T-helper 1 cell (primary cell): ENCODE measurements around the gene SRRD.

Source experiments
- DNase-seq, 5 donors: peaks; one replicate each; pipeline ENCODE4 v3.0.0-alpha.2; 2012 to 2020

Gene SRRD

DNA sequence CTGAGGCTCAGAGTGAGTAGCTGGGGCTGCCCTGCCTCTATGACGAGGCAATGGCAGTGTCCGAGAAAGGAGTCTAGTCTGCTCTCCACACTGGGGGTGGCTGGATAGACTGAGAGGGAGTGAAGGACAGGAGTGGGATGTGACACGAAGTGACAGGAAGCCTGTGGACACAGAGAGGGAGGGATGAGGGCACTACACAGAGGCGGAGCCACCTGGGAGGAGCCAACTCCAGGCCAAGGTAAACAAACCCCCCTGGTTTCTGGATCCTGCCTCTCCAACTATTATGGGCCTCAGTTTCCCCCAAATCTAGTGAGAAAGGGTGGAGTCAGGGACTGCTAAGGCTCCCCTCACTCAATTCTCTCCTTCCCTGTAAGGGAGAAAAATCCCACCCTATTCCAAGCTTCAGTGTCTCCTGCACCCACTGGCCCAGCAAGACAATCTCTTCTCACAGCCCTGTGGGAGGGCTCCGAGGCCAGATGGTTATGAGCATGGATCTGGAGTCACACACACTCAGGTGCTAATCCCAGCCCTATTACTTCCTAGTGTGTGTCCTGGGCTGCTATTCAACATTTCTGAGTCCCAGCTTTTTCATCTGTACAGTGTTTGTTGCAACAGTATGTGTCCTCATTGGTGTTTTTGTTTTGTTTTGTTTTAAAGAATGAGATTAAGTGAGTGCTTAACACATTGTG is 29.7 kb upstream of the SRRD start:
- no peak for DNase-seq

DNA sequence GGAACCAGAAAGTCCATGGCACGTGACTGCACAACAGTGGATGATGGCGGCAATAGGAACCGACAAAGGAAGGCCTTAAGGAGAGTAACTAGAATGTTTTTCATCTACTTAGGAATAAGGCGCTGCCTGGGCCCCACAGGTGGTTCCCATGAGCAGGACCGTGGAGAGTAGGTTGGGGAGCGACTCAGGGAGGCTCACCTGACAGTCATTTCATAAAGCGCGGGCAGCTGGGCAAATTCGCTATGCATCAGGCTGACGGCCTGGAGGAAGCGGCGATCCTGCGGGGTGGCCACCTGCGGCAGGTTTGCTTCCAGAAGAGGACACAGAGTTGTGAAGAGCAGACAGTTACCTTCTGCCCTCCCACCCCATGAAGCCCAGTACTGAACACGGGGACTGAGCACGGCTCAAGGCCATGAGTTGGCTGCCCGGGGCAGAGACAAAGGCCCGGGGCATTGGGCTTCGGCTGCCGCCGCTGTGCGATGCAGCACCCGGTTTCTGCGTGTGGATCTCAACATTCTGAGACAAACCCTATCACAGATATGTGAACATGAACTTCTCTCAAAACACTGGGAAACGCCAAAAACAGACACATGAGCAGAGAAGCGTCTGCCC is 25.9 kb upstream of the SRRD start:
- no peak for DNase-seq

DNA sequence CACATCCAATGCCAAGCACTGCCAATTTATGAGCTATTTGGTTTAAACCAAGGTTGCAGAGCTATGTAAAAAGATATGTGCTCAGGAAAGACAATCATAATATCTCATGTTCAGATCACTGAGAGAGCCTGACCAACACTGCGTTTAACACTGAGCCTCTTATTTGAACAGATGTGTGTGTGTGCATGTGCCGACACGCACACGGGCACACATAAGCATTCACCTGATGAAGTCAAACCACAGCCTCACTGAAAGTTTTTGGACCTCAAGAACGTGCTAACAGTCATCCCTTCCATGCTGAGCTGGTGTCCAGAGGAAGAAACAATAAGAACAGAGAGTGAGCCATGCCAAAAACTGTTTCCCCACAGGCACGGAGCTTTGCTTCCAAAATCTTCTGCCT is 23.5 kb upstream of the SRRD start:
- no peak for DNase-seq

DNA sequence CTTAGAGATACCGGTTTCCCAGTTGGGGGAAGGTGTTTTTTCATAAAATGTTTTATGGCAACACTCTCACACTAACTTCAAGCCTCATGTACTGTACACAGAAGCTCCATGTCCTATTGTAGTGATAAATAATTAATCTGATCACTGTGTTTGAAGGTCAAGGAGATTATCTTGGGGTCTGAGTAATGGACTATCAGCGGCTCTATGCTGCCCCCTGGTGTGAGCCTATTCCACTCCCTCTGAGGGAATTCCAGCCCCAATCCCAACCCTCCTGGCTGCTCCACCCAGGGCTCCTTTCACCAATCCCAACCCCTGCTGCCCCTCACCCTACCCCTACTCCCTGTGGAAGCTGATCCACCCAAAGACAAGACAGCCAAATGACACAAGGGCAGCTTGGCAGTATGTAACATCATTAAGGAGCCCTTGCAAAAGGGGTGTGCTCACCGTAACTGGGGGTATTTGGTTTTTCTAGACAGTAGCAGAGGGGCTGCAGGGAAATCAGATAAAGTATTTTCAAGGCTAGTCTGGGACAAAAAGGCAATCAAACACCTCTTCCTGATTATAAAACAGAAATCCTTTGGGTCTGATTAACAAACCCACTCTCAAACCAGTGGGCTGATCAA is 22.4 kb upstream of the SRRD start:
- peak in 2 of 5 donors; percentile 14 to 37 for DNase-seq

DNA sequence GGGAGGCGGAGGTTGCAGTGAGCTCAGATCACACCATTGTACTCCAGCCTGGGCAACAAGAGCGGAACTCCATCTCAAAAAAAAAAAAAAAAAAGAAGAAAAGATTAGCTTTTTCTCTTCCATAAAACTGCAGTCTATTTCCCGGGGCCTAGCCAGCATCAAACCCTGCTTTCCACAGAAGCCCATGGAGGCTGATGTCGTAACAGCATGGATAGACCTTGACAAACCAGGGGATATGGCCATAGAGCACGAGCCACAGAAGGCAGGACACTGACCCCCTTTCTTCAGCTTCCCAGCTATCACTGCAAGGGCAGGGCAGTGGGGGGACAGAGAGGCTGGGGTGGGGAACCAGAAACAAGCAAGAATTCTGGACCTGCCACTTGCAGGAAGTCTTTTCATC is 21.6 kb upstream of the SRRD start:
- no peak for DNase-seq

DNA sequence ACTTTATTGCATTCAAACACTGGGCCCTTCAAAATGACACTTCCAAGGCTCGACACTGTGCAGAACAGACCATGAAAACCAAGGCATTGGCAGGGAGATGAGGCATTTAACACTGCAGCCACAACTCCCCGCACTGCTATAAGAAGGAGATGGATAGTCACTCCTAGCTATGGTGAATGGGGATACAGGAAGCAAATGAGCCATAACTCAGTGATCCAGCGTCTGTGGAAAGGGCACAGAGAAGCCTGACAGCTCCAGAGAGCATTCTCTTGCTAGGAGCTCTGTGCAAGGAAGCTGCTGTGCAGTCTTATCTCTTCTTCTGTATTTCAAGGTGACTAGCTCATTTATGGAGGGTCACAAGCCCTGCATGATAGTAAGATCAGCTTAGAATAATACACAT is 21.0 kb upstream of the SRRD start:
- DNase-seq = no peak

DNA sequence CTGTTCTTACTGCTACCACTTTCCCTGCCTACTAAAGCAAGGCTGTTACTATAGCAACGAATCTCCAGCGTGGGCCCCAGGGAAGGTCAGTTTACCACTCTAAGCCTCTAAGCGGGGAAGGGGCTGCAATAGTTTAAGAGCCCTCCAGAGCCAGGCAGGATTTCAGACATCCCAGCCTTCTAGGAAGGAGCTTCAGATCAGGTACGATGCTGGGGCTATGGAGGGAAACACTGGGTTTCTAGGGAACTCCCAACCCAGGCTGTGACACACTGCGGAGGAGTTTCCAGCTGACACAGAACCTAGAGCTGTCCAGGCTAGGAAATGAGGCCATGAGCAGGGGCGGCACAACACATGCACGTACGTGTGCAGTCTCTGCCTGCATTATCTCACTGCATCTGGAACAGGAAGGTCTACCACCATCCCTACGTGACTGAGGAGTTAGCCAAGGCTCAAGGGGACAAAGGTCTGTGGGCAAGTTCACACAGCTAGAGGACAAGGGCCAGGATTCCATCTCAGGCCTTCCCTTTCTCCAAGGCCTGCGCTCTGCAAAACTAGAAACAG is 20.5 kb upstream of the SRRD start:
- no peak for DNase-seq

DNA sequence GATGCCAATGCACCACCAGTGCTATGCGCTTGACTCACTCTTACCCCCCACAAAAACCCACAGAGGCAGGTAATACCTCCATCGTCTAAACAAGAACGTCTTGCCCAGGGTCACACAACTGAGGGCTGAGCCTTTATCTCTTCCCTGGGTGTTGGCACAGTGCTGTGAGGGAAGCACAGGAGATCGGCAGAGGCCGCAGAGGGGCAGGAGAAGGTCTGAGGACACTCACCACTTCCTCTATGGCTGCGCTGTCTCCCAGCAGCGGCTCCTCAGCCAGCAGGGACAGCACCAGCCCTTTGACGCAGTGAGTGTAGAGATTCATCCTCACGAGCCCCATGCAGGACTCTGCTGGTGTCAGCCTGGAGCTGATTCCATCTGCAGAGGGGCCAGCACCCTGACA is 20.0 kb upstream of the SRRD start:
- no peak for DNase-seq

DNA sequence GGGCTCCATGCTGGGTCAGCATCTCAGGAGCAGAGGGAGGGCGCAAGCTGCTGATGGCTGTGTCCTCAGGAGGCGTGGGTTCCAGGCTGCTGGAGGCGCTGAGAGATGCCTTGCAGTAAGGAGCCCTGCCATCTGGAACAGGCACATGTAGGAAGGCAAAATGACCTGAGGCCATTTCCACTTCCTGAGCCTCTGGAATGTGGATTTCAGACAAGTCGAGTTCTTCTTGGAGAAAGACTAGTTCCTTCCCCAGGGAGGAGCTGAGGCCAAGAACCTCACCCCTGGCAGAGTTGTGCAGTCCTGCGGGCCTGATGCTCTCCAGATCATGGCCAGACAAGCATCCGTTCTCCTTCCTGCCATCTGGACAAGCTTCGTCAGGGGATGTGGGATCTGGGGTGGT is 19.4 kb upstream of the SRRD start:
- no peak for DNase-seq

DNA sequence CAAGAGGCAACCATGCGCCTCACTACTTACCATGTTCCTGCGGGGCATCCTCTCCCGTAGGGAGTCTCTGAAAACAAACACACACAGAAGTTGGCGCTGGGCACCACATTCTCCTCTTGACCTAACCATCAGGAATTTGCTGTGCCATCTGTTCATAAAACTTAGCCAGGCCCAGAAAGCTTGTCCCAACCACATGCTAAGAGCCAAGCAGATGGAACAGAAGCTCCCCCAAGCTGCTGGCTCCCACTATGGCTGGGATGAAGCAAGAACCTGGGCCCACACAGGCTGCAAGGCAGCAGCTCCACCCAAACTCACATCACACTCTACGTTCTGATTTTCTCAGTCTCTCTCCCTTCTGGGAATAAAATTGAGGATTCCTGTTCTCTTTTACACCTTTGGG is 17.5 kb upstream of the SRRD start:
- DNase-seq = no peak

DNA sequence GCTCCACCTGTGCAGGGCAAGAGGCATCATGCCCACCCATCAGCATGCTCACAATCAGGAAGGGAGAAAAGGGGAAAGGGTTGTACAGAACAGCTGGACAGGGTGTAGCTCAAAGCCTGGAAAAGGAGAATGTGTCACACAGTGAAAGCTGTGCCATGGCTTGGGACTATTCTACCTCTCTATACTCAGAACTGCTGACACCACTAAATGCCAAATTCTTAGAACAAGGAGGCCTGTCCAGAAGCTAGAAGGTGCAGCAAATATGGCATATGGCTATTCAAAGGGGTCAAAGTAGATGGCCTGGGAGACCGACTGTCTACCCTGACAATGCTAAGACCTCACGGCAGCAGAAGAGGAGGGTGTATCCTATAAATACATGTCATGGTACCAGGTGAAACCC is 12.9 kb upstream of the SRRD start:
- no peak for DNase-seq

DNA sequence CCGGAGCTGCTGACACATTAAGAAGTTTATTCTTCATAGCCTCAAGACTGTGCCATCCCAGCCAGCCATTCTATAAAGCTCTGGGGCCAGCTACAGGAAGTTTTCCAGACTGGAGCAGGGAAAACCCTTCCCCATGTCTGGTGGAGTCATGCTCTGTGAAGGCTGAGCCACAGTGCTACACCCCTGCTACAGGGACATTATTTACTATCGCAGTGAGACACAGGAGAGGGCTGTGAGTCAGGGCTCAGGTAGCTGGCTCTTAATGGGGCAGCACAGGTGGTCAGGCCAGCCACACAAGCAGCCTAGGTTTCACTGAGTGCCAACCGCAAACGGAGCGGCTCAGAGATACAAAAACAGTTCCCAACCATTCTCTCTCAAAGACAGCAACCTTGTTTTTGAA is 12.2 kb upstream of the SRRD start:
- no peak for DNase-seq

DNA sequence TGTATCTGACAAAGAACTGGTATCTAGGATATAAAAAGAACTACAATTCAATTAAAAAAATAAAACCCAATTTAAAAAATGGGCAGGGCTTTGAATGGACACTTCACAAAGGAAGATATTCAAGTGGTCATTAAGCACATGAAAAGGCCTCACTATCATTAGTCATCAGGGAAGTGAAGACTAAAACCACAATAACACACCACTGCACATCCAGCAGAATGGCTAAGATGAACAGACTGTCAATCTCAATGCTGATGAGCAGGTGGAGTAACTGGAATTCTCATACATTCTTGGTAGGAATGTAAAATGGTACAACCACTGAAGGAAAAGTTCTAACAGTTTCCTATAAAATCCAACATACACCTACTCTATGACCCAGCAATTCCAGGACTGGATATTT is 9.0 kb upstream of the SRRD start:
- no peak for DNase-seq

DNA sequence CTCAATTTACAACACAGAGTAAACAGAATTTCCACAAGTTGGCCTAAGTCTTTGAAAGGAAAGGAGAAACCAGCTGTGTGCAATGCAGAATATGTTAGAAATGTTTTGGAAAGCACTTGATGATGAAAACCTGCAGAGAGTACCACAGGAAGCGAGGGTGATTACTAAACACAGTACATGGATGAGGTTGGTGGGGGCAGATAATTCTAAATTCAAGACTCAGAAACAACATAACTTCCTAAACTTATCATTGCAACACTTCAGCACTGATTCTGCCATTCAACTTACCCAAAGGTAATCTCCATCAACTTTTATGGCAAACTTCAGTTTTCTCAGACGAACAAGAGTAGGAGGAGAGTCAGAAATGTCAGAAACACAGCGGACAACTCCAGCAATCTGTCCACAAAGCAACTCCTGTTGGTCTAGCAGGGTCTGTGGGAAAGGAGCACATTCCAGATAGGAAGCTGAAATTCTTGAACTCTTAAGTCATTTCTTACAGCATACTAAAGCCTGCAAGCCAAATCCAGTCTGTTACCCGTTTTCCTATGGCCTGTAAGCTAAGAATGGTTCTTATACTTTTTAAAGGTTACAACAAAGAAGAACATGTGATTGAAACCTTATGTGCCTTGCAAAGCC is 6.9 kb upstream of the SRRD start:
- peak in 1 of 5 donors; percentile 56 for DNase-seq

DNA sequence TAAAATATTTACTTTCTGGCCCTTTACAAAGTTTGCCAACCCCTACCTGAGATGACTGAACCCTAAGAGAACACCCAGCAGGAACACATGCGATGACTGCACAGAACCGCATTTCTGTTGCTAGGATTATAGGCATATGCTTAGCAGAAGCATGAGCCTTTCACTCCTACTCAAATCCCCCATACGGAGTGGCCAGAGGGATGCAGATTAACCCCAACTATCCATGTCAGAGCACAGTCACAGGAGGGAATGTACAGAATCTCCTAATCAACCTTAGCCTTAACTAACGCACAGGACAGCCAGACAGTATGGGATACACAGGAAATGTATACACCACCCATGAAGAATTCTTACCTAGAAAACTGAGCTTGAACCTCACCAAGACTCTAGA is 6.3 kb upstream of the SRRD start:
- DNase-seq = no peak

DNA sequence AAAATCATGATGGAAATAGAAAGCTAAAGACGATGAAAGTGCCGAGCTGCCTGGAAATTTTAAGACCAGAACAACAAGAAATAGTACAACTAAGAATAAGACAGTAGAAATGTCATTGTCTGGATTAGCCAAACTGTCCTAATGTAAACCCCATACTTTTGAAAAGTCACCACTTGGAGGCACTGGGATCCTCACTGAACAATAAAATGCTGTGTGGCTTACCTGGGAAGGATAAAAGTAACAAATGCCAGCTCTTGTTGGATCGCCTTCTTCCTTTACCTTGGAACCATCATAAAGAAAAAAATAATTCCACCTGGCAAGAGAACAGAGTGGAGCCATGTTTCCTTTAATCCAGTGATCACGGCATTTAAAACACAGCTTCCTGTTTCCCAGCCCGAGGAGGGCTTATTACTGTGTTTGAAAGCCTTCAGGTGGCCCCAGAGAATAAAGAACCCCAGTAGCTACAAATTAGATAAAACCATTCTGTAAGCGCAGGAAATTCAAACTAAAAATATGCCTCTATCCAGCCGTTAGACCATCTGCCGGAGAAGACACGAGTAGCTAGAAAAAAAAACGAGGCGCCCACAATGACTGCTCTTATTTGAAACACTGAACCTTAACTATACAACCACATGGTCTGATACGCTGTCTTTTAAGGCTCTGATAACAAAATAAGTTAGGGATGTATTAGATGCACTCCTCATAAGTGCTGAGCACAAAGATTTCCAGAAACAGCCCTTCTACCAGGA is 4.5 kb upstream of the SRRD start:
- no peak for DNase-seq

DNA sequence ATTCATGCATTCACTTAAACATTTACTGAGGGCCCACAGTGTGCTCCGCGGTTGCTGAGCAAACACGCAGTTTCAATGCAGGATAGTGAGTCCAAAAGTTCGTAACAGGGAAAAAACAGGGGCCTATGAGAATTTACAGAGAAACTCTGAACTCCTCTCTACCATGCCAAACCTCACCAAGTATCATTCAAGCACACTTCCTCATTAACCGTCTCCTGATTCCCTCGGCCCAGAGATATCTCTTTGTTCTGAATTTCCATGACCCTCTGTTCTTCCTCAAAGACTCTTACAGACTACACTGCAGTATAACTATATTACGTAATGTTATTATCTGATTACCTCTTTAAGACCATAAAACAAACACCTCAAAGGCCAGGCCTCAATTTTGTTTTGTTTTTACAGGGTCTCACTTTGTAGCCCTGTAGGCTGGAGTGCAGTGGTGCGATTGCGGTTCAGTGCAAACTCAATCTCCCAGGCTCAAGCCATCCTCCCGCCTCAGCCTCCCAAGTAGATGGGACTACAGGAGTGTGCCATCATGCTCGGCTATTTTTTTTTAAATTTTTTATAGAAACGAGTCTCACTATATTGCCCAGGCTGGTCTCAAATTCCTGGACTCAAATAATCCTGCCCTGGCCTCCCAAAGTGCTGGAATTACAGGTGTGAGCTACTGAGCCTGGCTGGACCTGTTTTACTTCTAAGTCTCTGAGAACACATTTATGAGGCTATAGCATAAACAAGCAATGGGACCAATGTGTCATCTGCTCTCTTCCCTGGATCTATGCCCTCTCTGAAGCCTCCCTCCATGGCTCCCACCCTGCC is 3.7 kb upstream of the SRRD start:
- DNase-seq = no peak

DNA sequence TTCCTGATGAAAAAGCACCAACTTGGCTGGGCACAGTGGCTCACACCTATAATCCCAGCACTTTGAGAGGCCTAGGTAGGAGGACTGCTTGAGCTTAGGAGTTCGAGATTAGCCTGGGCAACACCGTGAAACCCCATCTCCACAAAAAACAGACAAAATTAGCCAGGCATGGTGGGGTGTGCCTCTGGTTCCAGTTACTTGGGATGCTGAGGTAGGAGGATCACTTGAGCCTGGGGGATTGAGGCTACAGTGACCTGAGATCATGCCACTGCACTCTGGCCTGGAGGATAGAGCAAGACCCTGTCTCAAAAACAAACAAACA is 3.1 kb upstream of the SRRD start:
- DNase-seq = no peak

DNA sequence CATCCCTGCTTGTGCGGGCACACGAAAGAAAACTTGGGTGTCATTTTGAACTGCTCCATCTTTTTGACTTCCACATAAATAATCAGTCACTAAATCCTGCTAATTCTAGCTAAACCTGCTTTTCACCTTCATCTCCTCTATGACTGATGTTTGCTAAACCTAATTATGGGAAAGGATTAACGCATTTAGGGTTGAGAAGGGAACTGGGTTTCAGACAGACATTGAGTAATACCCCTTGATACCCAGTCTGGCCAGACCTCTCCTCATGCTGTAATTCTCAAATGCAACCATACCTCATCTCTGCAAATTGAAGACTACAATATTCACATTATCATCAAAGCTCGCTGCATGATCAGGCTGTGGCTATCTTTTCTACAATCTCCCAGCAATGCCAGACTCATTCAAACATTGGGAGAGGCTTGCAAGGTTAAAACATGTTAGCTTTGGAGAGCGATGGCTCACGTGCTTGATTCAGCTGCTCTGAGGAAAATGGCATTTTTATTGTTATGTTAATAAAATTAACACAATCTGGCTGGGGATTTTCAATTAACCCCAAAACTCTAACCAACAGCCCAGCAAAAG is 2.5 kb upstream of the SRRD start:
- DNase-seq = no peak

DNA sequence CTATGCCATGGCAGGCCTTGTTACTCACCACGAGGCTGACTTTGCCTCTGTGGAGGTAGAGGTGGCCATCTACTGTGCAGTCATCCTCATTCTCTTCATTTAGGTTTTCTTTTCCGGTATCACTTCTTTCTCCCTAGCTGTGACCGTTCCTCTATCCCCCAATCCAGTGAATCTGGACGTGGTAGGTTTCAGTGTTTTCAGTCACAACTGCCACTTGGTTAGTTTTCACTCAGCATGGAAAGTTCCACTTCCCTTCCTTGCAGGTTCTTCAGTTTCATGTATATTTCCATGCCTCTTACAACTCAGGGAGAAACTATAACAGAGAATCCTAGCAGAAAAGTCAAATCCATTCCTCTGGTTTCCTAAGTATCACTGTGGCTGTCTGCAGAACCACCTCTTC is 2.0 kb upstream of the SRRD start:
- DNase-seq = peak in 1 of 5 donors; percentile 41

DNA sequence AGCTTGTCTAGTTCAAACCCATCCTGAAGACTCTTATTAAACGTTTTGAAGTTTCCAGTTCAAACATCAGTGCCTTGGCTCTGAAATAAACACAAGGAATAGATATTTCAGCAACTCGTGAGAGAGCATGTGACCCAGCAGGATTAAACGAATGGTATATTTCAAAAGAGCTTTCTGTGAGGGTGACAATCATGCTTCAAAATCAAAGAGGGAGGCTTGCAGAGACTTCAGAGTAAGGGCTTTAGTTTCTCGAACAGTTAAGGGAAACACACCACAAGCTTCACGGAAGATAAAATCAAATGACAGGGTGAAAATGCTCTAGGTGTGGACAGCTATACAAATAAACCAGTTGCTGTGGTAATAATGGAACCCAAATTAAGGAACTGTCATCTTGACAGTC is 1.5 kb upstream of the SRRD start:
- peak in 1 of 5 donors; percentile 44 for DNase-seq

DNA sequence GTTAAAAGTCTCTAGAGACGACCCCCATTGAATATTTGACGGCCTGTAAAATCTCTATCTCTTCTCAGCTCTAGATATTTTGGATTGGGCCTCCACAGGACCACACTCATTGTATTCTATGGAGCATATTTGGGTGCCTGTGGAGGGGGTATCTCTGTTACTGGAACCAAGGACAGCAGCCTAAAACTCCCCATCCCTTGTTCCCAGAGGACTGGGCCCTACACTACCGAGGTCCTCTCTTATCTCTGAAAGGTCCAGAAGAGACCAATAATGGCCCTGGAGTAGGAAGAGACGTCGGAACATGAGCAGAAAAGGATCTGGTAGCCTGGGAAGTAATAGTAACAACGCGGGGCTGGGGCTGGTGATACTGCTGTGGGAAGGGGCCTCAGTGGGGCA is 636 bp upstream of the SRRD start:
- no peak for DNase-seq
